ENCODE measurements around the gene HTRA2.
"Not testable (repeated sequence)": the region's sequence is repeated elsewhere in the genome, so short reads cannot be mapped to it uniquely, and the experiment has no call there.

The HTRA2 gene

GRCh38 chr2:74561022-74561421, 31.3 kb downstream of the HTRA2 start:
- not testable (repeated sequence) for DNase-seq (ENCODE audit: low spot score)

DNA sequence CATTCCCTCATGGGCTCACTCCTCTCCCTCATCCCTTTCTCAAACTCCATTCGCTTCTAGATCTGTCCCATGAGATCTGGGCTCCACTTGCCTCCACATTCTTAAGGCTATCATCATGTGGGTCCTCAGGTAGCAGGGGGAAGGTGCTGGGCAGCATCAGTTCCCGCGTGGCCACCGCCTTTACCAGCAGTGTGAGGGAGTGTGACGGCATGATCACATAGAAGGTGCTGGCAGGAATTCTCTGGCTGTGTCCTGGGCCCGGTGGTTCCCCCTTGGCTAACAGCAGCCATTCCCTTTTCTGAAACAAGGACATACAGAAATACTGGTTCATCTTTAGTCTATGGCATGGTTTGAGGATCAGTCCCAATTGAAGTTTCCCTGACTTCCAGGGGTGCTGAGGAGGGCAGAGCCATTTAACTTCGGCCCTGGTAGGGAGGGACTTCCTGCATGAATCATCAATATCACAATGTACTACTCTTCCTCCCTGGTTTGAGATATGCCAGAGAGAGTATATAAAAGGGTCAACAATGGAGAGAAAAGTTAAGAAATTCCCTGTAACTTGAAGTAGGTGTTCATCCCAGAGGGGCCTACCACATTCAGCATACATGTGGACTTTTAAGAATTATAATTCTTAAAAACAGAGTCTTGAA, 32.5 kb downstream of the HTRA2 start:
- no peak for DNase-seq (ENCODE audit: low spot score)

DNA sequence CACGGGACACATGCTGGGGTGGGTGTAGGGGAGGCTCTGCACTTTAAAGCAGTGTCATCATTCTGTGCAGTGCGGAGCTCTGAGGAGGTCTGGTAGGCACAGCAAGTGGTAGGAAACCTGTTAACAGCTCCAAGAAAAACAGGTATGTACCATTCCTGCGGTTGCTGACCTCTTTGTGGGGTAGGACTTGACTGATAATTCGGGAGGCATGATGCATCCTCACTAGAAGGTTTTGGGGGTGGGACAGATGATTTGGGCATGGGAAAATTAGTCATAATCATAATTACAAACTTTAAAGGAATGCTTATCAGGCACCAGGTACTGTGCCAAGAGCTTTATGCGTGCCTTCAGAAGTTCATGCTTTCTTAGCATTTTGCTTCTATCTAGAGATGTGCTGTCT, 34.5 kb downstream of the HTRA2 start:
- no peak for DNase-seq (ENCODE audit: low spot score)

DNA sequence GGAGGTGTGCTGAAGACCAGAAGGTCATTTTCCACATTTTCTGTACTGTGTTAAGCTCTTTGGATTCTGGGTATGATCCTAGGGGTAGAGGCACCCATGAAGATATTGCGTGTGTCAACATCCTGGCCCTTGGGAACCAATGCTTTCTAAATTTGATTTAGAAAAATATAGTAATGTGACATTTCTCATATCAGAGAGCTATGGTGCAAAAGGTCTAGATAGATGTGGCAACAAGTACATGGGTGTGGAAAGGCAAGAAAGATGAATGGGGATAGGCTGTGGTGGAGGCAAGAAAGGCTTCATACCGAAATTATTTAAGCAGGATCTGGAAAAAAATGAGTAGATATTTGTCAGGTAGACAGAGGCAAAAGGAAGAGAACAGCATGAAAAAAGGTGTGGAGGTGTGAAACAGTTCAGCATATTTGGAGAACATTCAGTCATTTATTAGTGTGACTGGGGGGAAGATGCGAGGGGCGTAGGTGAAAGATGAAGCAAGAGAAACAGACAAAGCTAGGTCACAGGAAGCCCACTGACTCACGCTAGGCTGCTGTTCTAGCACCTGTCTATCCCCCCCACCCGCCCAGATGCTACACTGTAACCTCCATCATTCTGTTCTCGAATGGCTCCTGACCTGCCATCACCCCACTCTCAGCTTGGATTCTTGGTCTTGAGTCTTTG, 36.5 kb downstream of the HTRA2 start:
- no peak for DNase-seq (ENCODE audit: low spot score)

DNA sequence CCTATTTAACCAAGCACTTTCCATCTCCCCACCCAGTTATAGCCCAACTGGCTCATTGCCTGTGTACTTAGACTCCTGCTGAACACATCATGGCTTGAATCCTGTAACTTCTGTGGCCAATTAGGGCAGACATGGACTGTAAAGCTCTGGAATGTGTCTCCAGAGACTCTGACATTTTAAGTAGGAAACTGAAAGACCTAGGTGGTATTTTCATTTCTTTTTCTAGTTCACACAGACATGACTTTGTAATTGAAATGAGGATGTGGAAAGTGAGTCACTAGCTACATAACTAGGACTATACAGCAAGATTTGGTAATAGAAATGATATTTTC, 37.0 kb downstream of the HTRA2 start:
- no peak for DNase-seq (ENCODE audit: low spot score)

GRCh38 chr2:74567881-74568280, 38.1 kb downstream of the HTRA2 start:
- no peak for DNase-seq (ENCODE audit: low spot score)

- DNase-seq (ENCODE audit: low spot score), result no peak
These were observed 40.0 kb downstream of the HTRA2 start for GRCh38 chr2:74569686-74570085.

GRCh38 chr2:74571058-74571457, 41.3 kb downstream of the HTRA2 start:
- no peak for DNase-seq (ENCODE audit: low spot score)

- no peak for DNase-seq (ENCODE audit: low spot score)
These were observed 42.6 kb downstream of the HTRA2 start for GRCh38 chr2:74572178-74572925.

- DNase-seq (ENCODE audit: low spot score), result no peak
These were observed 44.2 kb downstream of the HTRA2 start for GRCh38 chr2:74573747-74574562.

DNA sequence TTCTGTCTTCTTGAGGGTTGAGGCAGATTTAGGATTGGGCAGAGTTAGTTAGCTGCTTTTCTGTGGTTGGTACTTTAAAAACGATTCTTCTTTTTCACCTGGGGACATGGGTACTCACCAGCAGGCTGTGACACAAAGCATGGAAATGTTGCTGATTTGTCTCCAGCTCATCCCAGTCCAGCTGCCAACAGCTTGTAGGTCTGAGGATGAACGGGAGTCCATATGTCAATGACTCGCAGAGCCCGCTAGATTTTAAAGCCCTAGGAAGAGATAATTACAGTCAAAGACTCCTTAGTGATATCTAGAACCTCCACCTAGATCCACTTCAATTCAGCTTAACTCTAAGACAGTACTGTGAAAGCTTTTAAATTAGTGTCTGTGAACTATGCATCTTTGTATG, 45.6 kb downstream of the HTRA2 start:
- DNase-seq (ENCODE audit: low spot score), result no peak

- DNase-seq (ENCODE audit: low spot score), result no peak
These were observed 46.6 kb downstream of the HTRA2 start for GRCh38 chr2:74576211-74576862.

GRCh38 chr2:74576863-74577229, 47.1 kb downstream of the HTRA2 start:
- DNase-seq (ENCODE audit: low spot score), result no peak

- no peak for DNase-seq (ENCODE audit: low spot score)
These were observed 47.7 kb downstream of the HTRA2 start for GRCh38 chr2:74577448-74577847.

- no peak for DNase-seq (ENCODE audit: low spot score)
These were observed 48.7 kb downstream of the HTRA2 start for GRCh38 chr2:74578408-74578807.

DNA sequence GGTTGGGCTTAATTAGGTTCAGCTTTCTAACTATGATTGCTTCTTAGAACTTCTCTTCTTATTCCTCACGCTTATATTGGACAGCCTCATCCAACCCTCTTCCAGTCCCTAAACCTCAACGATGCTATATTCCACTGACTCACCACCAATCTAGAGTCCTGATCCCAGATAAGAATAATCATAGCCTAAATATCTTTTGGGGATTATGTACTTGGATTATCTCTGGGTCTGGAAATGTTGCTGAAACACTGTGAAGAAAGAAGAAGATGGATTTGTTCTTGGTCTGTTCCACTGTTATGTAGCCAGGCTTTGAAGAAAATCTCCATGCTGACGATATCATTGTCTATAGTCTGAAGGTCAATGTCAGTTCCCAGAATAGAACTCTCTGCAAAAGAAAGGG, 51.7 kb downstream of the HTRA2 start:
- no peak for DNase-seq (ENCODE audit: low spot score)

GRCh38 chr2:74582184-74582583, 52.5 kb downstream of the HTRA2 start:
- no peak for DNase-seq (ENCODE audit: low spot score)

Measured in putamen (tissue), 1 donor.